NCI-H226 (cell line): ENCODE data around the gene FLNB.

Experiments
- DNase-seq: peaks from one replicate; pipeline ENCODE4 v3.0.0-alpha.2; 2015

Gene FLNB

GRCh38 chr3:58010562-58010961 is 2.3 kb downstream of the FLNB start:
- DNase-seq = no peak

GRCh38 chr3:58011580-58011979 is 3.4 kb downstream of the FLNB start:
- no peak for DNase-seq

- no peak for DNase-seq
These were observed 4.1 kb downstream of the FLNB start for GRCh38 chr3:58012302-58012701.

- no peak for DNase-seq
These were observed 4.9 kb downstream of the FLNB start for GRCh38 chr3:58013099-58013498.

GRCh38 chr3:58013973-58014649 is 5.9 kb downstream of the FLNB start:
- no peak for DNase-seq

- DNase-seq = no peak
These were observed 7.3 kb downstream of the FLNB start for GRCh38 chr3:58015520-58015915.

GRCh38 chr3:58016710-58017109 is 8.5 kb downstream of the FLNB start:
- DNase-seq = no peak

GRCh38 chr3:58018892-58019742 is 10.9 kb downstream of the FLNB start:
- no peak for DNase-seq

- DNase-seq = no peak
These were observed 12.5 kb downstream of the FLNB start for GRCh38 chr3:58020783-58021071.

- DNase-seq = no peak
These were observed 13.1 kb downstream of the FLNB start for GRCh38 chr3:58021072-58021959.

- DNase-seq = no peak
These were observed 13.7 kb downstream of the FLNB start for GRCh38 chr3:58021962-58022361.

GRCh38 chr3:58022490-58022889 is 14.3 kb downstream of the FLNB start:
- DNase-seq = no peak

GRCh38 chr3:58023531-58023930 is 15.3 kb downstream of the FLNB start:
- no peak for DNase-seq

GRCh38 chr3:58025406-58025805 is 17.2 kb downstream of the FLNB start:
- DNase-seq = no peak

GRCh38 chr3:58025837-58026569 is 17.8 kb downstream of the FLNB start:
- peak; percentile 44 for DNase-seq

GRCh38 chr3:58026598-58026997 is 18.4 kb downstream of the FLNB start:
- DNase-seq = no peak

- DNase-seq = no peak
These were observed 19.6 kb downstream of the FLNB start for GRCh38 chr3:58027704-58028317.

- no peak for DNase-seq
These were observed 20.7 kb downstream of the FLNB start for GRCh38 chr3:58028902-58029301.

GRCh38 chr3:58029842-58030584 is 21.8 kb downstream of the FLNB start:
- DNase-seq = no peak

- DNase-seq = no peak
These were observed 24.0 kb downstream of the FLNB start for GRCh38 chr3:58032186-58032585.

- DNase-seq = no peak
These were observed 26.7 kb downstream of the FLNB start for GRCh38 chr3:58034738-58035523.
